Fibroblast of skin of left quadriceps (primary cell): ENCODE data around the gene PPM1G.
A peak's percentile ranks its signal among the peaks of the same experiment; 100 is the strongest.
"Not testable (repeated sequence)": the region's sequence is repeated elsewhere in the genome, so short reads cannot be mapped to it uniquely, and the experiment has no call there.

Experiments used
- DNase-seq, 2 experiments: peaks; one replicate each; pipeline ENCODE4 v3.0.0-alpha.2; 2013; ENCODE audit warnings: low read depth in 2 of 2

Gene PPM1G

DNA sequence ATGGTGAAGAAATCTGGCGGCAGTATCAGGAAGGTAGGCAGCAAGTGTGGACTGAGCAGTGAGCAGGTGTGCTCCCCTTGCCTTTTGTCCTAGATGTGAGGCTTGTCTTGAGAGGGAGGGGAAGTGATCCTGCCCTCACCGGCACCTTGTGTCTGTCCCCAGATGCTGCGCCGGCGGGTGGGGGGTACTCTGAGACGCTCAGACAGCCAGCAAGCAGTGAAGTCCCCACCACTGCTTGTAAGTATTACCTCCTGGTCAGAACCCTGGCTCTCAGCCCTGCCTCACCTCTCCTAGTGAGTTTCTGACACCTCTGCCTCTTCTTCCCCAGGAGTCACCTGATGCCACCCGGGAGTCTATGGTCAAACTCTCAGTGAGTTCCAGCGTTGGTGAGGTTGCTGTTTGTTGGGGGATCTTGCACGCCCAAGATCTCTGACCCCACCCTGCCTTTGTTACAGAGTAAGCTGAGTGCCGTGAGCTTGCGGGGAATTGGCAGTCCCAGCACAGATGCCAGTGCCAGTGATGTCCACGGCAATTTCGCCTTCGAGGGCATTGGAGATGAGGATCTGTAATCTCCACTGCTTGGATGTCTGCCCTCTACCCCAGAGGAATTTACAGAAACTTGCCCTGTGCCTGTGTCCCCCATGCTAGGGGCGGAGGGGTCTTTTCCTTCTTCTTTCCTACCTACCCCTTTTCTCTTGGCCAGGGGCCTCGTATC lies 33.1 kb downstream of the PPM1G start:
- DNase-seq: no peak

DNA sequence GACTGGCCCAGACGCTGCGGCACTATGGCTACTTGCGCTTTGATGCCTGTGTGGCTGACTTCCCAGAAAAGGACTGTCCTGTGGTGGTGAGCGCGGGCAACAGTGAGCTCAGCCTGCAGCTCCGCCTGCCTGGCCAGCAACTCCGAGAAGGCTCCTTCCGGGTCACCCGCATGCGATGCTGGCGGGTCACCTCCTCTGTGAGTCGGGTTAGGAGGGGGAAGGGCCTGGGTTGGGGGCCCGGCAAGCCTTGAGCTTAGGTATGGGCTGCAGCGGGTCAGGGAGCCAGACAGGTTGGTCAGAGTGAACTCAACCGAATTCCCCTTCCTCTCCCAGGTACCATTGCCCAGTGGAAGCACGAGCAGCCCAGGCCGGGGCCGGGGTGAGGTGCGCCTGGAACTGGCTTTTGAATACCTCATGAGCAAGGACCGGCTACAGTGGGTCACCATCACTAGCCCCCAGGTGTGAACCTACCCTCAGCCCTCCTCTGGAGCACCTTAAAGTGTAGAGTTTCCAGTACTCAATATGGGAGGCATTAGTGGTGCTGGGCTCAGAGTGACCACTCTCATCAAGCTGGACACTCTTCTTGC lies 33.8 kb downstream of the PPM1G start:
- DNase-seq: no peak

DNA sequence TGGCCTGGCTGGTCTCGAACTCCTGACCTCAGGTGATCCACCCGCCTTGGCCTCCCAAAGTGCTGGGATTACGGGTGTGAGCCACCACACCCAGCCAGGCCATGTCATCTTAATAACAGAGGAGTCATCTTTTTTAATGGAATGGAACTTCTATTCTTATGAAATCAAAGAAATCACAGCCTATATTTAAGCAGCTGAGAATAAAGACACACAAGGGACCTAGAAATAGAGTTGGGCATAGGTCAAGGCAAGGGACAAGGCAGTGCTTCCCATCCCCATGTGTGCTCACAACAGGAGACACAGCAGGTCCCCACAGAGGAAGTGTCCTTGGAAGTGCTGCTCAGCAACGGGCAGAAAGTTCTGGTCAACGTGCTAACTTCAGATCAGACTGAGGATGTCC lies 35.8 kb downstream of the PPM1G start:
- no peak for DNase-seq

DNA sequence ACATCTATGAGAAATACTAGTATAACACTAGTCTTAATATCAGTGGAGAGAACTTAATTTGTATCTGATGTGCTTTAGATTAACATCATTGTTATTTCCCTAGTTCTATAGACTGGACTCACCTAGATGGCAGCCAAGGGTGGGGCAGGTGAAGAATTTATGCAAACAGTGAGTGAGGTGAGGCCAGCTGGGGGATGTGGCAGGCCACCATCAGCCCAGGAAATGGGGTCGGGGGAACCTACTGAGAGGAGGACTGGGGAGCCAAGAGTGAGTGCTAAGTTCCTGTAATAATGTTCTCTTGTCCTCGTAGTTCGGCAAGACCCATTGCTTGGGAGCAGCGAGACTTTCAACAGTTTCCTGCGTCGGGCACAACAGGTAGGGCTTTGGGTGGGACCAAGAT lies 36.5 kb downstream of the PPM1G start:
- DNase-seq: no peak

DNA sequence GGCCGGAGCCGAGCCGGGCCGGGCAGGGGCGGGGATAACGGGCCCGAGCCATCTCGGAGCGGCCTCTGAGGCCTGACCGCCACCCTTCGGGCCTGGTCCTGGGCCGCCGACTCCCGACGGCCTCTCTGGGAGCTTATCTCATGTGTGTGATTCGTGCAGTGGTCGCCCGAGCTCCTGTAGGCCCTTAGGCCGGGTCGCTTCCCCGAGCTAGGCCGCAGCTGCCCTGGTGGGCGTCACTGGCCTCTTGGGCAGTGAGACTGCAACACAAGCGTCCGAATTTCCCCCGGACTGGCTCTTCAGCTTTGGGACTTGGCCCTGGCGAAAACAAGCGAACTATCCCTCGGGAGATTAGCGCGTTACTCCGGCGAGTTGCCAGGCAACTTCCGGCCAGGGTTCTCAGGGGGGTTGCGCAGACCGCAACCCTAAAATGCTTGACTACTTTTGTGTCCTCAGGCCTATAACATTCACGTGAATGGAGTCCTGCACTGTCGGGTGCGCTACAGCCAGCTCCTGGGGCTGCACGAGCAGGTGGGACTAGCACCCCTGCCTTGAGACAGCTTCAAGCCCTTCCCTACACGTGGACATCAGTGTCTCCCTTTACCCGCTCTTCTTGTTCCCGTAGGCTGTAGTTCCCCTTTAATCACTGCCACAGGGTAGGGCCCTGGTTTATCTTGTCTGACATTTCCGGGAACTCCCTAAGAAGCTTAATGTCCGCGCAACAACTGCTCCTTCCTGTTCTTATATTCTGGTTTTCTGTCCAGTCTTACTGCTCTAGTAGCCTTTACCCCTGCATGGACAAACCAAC lies 38.4 kb downstream of the PPM1G start:
- DNase-seq: no peak

DNA sequence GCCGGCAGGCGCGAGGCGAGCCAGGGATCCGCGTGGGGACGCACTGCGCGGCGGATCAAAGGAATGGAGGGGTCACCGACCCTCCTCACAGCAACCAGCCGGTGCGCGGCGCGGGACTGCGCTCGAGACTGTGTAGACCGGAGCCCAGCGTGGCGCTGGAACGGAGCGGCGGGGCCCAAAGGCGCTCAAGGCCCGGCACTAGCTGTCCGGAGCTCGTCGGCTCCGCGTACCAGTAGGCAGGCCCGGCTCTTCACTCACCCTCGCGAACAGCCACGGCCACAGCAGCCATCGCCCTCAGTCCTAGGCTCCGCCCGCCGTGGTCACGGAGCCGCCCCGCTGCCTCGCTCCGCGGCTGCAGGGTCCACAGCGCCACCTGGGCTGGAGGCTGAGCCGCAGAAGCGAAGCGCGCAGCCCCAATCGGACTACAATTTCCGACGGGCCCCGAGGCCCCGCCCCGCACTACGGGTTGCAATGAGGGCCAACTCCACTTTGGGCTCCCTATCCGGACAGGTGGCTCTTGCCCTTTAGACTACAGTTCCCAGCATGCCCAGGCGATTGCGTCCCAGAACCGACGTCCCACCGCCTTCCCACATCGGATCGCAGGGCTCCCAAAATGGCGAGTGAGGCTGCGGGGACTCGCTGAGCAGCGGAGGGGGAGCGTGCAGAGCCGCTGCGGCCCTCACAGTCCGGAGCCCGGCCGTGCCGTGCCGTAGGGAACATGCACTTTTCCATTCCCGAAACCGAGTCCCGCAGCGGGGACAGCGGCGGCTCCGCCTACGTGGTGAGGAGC lies 39.2 kb downstream of the PPM1G start, which contains the start of the genes EIF2B4 and SNX17:
Gene EIF2B4 (minus strand): TSS at position 313 of the 790 bp plus-strand sequence. CDS start 24 bp downstream, at position 289.
Gene SNX17 (plus strand): TSS at position 591 of the 790 bp plus-strand sequence. CDS start 128 bp downstream, at position 719.
- DNase-seq: peak; percentile 98

DNA sequence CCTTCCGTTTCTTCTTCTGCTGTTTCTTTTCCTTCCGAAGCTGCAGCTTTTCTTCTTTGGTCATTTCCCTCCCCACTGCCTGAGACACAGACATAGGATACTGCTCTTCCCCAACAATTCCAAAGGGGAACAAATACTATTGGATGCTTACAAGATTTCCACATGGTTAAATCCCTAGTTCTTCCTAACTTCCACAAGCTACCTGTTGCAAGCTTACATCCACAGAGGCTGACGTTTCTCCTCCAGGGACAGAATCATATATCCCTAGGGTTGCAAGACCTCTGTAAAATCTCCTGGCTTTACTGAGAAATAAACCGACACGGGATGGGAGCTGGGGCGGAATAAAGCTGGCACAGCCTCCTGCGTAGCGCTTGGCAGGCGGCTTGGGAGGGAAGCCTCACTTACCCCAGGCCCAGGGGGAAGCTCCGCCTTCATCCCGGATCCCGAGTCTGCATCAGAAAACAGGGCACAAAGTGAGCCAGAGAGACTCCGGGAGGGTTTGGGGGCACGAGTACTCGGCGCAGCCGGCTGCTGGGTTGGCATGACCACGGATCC lies 39.8 kb downstream of the PPM1G start:
- peak in 1 of 2 experiments; percentile 14 for DNase-seq

DNA sequence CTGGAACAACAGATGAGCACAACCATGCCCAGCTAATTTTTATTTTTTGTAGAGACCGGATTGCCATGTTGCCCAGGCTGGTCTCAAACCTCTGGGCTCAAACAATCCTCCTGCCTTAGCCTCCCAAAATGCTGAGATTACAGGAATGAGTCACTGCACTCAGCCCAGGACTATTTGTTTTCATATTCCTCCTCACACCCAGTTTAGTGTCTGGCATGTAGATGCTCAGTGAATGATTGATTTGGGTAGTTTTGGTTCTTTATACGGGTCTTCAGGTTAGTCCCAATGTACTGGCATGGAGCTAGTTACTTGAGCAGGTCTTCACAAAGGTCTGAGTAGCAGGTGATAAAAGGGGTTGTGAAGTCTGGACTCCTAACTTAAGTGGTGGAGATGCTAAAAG lies 45.5 kb downstream of the PPM1G start:
- no peak for DNase-seq

DNA sequence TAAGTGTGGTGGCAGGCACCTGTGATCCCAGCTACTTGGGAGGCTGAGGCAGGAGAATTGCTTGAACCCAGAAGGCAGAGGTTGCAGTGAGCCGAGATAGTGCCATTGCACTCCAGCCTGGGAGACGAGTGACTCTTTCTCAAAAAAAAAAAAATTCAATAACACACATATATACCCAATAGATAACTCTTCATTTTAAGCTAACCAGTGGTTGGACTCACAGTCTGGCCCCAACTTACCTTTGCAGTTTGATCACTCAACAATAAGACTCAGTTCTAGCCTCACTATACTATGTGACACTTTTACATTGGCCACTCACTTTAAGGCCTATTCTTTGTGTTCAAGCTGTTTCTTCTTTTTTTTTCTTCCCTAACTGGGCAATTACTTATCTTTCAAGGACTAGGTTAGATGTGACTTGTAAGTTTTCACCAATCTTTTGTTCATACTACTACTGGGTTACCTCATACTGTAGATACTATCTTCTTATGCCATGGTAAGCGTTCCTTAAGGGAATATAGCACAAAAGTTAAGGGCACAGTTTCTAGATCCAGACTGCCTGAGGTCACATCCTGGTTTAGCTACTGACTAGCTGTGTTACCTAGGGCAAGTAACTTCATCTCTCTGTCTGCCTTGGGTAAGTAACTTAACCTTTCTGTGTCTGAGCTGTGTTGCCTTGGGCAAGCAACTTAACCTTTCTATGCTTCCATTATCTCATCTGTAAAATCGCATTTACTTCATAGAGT lies 46.5 kb downstream of the PPM1G start:
- no peak for DNase-seq

DNA sequence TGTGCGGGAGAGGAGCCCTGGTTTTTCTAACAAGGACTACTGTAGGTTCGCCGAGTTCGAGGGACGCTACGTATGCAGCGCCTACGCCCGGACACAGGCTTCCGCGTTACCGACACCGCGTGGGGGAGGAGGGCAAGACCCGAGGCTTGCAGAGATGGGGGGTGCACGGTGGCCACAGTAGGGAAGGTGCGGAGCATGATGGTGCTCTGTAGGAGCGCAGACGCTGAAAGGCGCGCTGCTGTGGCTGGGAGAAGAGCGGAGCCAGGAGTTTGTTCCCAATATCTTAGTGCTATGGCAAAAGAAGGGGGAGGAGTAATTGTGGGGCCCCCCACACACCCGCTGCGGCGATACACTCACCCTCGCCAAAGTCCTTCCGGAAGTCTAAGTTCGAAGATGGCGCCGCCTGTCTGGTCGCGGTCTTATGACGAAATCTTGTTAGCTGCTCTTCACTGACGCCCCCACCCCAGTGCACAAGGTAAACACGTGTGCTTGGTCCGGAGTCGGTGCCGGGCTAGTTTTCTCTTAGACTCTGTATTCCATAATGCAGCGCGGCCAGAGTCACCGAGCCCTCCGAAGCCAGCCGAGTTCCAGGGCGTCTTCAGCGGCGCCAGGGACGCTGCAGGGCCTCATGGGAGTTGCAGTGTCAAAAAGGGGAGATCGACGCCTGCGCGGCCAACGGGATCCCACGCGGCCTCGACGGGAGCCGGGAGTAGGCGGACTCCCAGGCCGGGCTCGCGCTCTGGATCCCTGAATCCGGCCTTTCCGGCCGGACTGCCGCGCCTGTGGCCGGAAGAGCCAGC lies 52.8 kb downstream of the PPM1G start, which contains the start of gene GTF3C2:
Gene GTF3C2 (minus strand): TSS at position 383 of the 800 bp plus-strand sequence. CDS start 13,210 bp downstream, outside the sequence.
- peak; percentile 95 to 96 for DNase-seq

DNA sequence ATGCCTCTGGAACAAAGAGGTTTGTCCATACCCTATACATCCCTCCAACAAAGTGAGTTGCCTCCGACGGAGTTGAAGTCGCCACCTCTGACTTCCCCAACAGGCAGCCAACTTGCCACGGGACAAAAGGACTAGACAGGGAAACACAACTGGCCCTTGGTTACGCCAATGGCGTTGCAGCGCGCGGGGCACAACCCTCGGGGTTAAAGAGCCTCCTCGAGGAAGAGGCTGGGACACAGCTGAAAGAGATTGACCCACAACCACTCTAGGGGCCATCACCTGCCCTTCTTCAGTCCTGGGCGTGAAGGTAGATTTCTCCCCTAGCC lies 53.4 kb downstream of the PPM1G start:
- DNase-seq: no peak

DNA sequence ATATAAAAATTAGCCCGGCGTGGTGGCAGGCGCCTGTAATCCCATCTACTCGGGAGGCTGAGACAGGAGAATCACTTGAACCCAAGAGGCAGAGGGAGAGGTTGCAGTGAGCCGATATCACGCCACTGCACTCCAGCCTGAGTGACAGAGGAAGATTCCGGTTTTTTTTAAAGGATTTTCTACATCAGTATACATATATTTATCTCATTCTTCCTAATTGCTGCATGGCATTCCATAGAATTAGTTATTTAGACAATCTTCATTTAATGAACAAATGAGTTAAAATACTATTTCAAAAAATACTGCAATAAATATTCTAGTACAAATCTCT lies 54.8 kb downstream of the PPM1G start:
- no peak for DNase-seq

DNA sequence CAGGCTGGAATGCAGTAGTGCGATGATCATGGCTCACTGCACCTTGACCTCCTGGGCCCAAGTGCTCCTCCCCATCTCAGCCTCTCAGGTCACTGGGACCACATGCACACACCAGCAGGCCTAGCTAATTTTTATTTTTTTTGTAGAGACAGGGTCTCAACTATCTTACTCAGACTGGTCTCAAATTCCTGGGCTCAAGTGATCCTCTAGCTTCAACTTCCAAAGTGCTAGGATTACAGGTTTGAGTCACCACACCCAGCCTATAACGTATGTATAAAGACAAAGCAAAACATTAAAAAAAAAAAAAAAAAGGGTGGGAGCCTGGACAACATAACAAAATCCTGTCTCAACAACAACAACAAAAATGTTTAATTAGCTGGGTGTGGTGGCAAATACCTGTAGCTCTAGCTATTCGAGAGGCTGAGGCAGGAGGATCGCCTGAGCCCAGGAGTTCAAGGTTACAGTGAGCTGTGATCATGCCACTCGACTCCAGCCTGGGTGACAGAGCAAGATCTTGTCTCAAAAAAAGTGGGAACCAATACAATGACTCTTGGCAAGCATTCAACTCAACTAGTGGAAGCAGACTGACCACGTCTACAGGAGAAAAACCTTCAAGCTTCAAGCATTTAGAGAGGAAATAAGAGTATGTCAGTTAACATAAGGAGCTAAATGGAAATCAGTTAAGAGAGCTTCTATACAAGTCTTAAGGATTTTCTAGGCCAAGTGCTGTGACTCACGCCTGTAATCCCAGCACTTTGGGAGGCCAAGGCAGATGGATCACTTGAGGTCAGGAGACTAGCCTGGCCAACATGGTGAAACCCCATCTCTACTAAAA lies 55.4 kb downstream of the PPM1G start:
- no peak for DNase-seq

DNA sequence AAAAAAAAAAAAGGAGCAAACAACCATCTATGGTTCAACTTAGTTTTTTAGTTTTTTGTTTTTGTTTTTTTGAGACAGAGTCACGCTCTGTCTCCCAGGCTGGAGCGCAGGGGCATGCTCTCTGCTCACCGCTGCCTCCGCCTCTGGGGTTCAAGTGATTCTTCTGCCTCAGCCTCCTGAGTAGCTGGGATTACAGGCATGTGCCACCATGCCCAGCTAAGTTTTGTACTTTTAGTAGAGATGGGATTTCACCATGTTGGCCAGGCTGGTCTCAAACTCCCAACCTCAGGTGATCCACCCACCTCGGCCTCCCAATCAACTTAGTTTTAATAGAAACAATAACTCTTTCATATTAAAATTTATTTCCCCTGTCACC lies 56.0 kb downstream of the PPM1G start:
- DNase-seq: not testable (repeated sequence)

DNA sequence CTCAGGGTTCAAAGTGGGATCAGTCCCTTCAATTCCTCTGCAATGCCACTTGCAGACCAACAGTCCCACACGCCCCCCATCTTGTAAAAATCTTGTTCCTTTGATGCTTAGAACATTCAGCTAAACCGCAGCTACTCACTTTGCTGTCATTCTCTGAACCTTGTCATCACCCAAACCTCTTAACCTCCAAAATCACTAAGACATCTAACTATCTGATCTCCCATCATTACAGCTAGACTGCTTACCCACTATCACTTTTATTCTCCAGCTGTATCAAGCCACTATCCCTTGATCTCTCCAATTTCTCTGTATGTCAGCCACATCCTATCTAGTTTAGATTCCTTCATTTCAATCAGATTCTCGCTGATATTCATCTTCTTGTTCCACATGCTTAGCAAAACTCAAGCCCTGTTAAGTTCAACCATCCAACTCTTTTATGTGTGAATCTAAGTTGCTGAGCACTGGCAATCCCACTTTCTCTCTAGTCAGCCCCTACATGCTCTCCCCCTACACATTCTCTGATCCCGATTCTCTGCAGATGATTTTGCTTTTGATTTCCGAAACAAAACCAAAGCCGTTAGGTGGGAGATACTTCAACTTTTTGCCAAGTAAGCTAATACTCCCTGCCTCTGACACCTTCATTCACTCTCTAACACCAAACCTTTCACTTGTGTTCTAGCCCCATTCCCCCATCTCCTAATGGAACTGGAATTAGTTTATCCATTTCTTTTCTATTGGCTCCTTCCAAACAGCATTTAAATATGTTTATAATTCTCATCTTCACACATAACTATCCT lies 57.4 kb downstream of the PPM1G start:
- no peak for DNase-seq

DNA sequence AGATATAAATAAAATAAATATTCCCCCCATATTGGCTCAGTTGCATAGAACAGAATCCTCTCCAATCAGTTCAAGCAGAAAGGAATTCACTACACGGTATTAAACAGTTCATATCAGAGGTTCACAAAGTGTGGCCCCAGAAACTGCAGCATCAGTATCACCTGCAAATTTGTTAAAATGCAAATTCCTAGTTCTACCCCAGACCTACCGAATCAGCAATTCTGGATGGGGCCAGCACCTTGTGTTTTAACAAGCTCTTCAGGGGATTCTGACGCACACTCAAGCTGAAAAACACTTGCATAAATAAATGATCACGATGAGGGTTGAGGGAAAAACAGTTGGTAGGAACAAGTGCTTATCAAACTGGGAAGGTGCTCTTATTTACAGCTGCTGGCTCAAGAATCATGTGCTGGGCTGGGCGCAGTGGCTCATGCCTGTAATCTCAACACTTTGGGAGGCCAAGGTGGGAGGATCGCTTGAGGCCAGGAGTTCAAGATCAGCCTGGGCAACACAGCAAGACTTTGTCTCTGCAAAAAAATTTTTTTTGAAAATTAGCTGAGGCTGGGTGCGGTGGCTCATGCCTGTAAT lies 59.2 kb downstream of the PPM1G start:
- no peak for DNase-seq

DNA sequence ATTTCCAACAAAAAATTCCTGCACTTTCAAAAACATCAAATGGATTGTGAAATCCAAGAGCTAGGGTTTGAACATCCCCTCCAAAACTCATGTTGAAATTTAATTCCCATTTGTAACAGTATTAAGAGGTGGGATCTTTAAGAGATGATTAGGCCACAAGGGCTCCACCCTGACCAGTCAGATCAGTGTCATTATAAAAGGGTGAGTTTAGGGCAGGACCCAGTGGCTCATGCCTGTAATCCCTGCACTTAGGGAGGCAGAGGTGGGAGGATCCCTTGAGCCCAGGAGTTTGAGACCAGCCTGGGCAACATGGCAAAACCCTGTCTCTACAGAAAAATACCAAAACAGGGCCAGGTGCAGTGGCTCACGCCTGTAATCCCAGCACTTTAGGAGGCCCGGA lies 61.8 kb downstream of the PPM1G start:
- DNase-seq: no peak

DNA sequence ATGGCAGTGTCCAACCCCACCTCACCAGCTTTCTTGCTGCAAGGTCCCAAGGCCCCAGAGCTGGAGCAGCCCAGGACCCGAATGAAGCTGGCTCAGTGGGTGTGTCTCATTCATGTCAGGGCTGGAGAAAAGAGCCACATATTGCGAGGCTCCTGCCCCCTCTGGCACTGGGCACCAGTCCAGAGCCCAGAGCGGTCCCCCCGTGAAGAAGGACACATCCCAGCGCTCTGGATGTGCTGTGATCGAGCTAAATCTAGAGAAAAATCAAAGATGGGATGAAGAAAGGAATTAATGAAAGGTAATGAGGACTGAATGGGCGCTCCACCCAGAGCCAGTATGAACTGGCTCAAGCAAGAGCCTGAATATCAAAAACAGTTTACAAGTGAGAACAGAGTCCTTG lies 73.2 kb downstream of the PPM1G start:
- no peak for DNase-seq
